DND-41 (cell line): ENCODE data around the gene NTRK1.

Experiments
- ATAC-seq: fragments of 200-7000 bp; cut with Tn5 transposase; 3 replicates; pipeline ENCODE4 v1.9.1; 2021; ENCODE audit warnings: low read depth; ENCODE audit not compliant: insufficient read depth
- DNase-seq: peaks from one replicate; pipeline ENCODE4 v3.0.0-alpha.2; 2020
- H2AFZ ChIP-seq: 2 replicates; pipeline ENCODE4 v1.6.0; 2012; ENCODE audit warnings: low read depth, low read length
- H3K27ac ChIP-seq: 2 replicates; pipeline ENCODE4 v1.5.1; 2012; ENCODE audit warnings: low read length, inconsistent platforms
- H3K27me3 ChIP-seq: fragments of 200-600 bp; sonication (generic); 2 replicates; pipeline ENCODE4 v1.6.0; 2012; ENCODE audit warnings: low read length, mild to moderate bottlenecking, inconsistent platforms; ENCODE audit not compliant: insufficient read depth, poor library complexity
- H3K36me3 ChIP-seq: 2 replicates; pipeline ENCODE4 v1.5.1; 2012; ENCODE audit warnings: low read length, inconsistent platforms; ENCODE audit not compliant: insufficient read depth
- H3K4me1 ChIP-seq: 2 replicates; pipeline ENCODE4 v1.5.1; 2012; ENCODE audit warnings: mild to moderate bottlenecking, low read length; ENCODE audit not compliant: insufficient read depth
- H3K4me2 ChIP-seq: 2 replicates; pipeline ENCODE4 v1.6.0; 2012; ENCODE audit warnings: mild to moderate bottlenecking, moderate library complexity, low read length, inconsistent platforms; ENCODE audit not compliant: insufficient read depth
- H3K4me3 ChIP-seq, 2 experiments: fragments of 200-600 bp in 1 of 2; shearing (Covaris generic) in 1 of 2; 2 replicates each; pipeline ENCODE4 v1.5.1; 2012 to 2016; ENCODE audit warnings: inconsistent platforms in 2 of 2, low read length in 2 of 2, mild to moderate bottlenecking in 2 of 2, low read depth in 1 of 2, moderate library complexity in 1 of 2
- H3K79me2 ChIP-seq: 2 replicates; pipeline ENCODE4 v1.6.0; 2012; ENCODE audit warnings: low read length, inconsistent platforms; ENCODE audit not compliant: insufficient read depth
- H3K9ac ChIP-seq: 2 replicates; pipeline ENCODE4 v1.6.0; 2012; ENCODE audit warnings: low read depth, mild to moderate bottlenecking, inconsistent platforms, low read length, moderate library complexity
- H3K9me3 ChIP-seq: 2 replicates; pipeline ENCODE4 v1.5.1; 2012; ENCODE audit warnings: low read length, moderate library complexity, mild to moderate bottlenecking, inconsistent platforms; ENCODE audit not compliant: insufficient read depth, severe bottlenecking
- H4K20me1 ChIP-seq: 2 replicates; pipeline ENCODE4 v1.6.0; 2012; ENCODE audit warnings: low read length; ENCODE audit not compliant: insufficient read depth
- EZH2 ChIP-seq: IDR thresholded peaks from 3 replicates; pipeline ENCODE4 v1.6.1; 2012; ENCODE audit warnings: borderline replicate concordance, low read depth, mild to moderate bottlenecking, moderate library complexity, low read length, inconsistent platforms; ENCODE audit not compliant: severe bottlenecking
- TF ChIP-seq, protein P1 (sequence below): IDR thresholded peaks from 2 replicates; pipeline ENCODE4 v1.5.1; 2012; ENCODE audit warnings: borderline replicate concordance, low read length, moderate library complexity, mild to moderate bottlenecking; ENCODE audit not compliant: poor library complexity, severe bottlenecking; ENCODE audit errors: extremely low read depth

Gene NTRK1

DNA sequence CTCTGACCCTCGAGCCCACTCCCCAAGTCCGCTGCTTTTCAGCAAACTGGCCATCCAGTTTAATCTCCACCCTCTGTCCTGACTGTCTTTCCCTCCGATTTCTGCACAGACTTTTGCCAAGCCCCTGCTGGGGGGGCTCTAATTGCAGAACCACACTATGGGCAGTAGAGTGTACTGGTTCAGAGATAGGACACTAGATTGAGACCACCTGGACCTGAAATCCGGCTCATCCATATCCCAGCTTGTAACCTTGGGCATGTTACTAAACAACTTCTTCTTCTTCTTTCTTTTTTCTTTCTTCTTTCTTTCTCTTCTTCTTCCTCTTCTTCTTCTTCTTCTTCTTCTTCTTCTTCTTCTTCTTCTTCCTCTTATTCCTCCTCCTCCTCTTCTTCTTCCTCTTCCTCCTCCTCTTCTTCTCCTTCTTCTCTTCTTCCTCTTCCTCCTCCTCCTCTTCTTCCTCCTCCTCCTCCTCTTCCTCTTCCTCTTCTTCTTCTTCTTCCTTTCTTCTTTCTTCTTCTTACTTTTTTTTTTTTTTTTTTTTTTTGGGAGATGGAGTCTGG lies 67.5 kb downstream of the NTRK1 start:
- Histone ChIP-seq H3K4me1 (no peaks in the 10 kb centered on the region), H3K79me2 (no peaks in the 10 kb centered on the region), H3K27me3 (peaks cover 30% of the 10 kb centered on the region), H4K20me1 (peaks cover 4% of the 10 kb centered on the region; the same call in 1 of the 2 replicates), H2AFZ (no peak overlapping the region), H3K4me3 (no peak overlapping the region), H3K9me3 (no peaks in the 10 kb centered on the region), H3K36me3 (no peaks in the 10 kb centered on the region), H3K27ac (no peak overlapping the region), H3K9ac (no peak overlapping the region), H3K4me2 (no peak overlapping the region)
- TF ChIP-seq, protein P1, sequence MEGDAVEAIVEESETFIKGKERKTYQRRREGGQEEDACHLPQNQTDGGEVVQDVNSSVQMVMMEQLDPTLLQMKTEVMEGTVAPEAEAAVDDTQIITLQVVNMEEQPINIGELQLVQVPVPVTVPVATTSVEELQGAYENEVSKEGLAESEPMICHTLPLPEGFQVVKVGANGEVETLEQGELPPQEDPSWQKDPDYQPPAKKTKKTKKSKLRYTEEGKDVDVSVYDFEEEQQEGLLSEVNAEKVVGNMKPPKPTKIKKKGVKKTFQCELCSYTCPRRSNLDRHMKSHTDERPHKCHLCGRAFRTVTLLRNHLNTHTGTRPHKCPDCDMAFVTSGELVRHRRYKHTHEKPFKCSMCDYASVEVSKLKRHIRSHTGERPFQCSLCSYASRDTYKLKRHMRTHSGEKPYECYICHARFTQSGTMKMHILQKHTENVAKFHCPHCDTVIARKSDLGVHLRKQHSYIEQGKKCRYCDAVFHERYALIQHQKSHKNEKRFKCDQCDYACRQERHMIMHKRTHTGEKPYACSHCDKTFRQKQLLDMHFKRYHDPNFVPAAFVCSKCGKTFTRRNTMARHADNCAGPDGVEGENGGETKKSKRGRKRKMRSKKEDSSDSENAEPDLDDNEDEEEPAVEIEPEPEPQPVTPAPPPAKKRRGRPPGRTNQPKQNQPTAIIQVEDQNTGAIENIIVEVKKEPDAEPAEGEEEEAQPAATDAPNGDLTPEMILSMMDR = no peak
- no peak for TF ChIP-seq EZH2
- ATAC-seq (no peak), DNase-seq (no peak)

DNA sequence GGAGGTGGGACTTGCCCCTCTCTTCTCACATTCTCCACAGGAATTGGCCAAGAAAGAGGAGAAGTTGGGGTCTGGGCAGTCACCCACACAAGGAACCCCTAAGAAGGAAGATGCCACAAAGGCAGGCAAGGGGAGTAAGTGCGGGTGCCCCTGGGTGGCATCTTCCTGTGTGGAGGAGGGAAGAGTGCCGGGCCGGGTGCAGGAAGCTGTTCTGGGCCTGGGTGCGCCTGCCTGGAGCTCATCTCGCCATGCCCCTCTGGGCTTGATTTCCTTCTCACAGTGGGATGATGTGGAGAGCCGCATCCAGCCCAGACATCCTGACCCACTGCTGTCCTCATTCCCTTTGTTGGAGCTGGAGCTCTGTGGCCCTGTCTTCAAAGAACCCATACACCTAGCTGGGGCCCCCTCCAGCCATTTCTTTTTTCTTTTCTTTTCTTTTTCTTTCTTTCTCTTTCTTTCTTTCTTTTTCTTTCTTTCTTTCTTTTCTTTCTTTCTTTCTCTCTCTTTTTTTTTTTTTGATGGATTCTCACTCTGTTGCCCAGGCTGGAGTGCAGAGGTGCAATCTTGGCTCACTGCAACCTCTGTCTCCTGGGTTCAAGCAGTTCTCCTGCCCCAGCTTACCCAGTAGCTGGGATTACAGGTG lies 69.1 kb downstream of the NTRK1 start:
- TF ChIP-seq EZH2 = no peak
- TF ChIP-seq, protein P1 = no peak
- ATAC-seq = no peak
- Histone ChIP-seq H3K9ac (no peak overlapping the region), H3K4me3 (no peak overlapping the region), H2AFZ (no peak overlapping the region), H3K27ac (no peak overlapping the region), H3K79me2 (no peaks in the 10 kb centered on the region), H4K20me1 (peaks cover 4% of the 10 kb centered on the region; the same call in 1 of the 2 replicates), H3K27me3 (peaks cover 30% of the 10 kb centered on the region), H3K4me2 (no peak overlapping the region), H3K9me3 (no peaks in the 10 kb centered on the region), H3K4me1 (no peaks in the 10 kb centered on the region), H3K36me3 (no peaks in the 10 kb centered on the region)
- no peak for DNase-seq

DNA sequence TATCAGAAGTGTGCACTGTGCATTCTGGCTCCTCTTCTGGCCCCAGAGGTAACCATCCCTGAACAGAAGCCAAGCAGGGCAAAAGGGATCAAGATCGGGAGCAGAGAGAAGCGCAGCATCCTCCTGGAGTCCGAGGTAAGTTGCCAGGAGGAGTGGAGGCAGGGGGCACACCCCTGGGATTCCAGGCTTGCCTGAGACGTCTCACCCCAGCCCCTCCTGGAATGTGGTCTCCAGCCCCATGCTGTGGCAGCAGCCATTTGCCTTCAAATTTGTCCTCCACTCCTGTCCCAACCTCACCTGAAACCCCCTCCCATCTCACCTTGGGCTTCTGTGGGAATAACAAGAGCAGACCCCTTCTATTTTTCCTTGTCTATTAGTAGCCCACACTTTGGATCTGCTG lies 69.8 kb downstream of the NTRK1 start:
- no peaks in the 10 kb centered on the region for H4K20me1 ChIP-seq
- no peak for TF ChIP-seq EZH2
- TF ChIP-seq, protein P1 = no peak
- no peak overlapping the region for H3K4me2 ChIP-seq
- no peak overlapping the region for H3K27ac ChIP-seq
- no peak for ATAC-seq
- no peak for DNase-seq
- H3K9me3 ChIP-seq = no peaks in the 10 kb centered on the region
- no peak overlapping the region for H3K9ac ChIP-seq
- no peak overlapping the region for H2AFZ ChIP-seq
- no peak overlapping the region for H3K4me3 ChIP-seq
- H3K27me3 ChIP-seq = peaks cover 26% of the 10 kb centered on the region
- no peaks in the 10 kb centered on the region for H3K36me3 ChIP-seq
- no peaks in the 10 kb centered on the region for H3K4me1 ChIP-seq
- no peaks in the 10 kb centered on the region for H3K79me2 ChIP-seq
